Duodenal mucosa (tissue), 2 donors: ENCODE results near the gene ZBTB7A.
"Not testable (repeated sequence)": the region's sequence is repeated elsewhere in the genome, so short reads cannot be mapped to it uniquely, and the experiment has no call there.

Experiments used
- H3K27ac ChIP-seq: one replicate; pipeline ENCODE4 v1.7.0; 2013; ENCODE audit warnings: low read depth, low read length
- H3K27me3 ChIP-seq, 2 donors: one replicate each; pipeline ENCODE4 v1.7.0; 2013; ENCODE audit warnings: low read length in 2 of 2, control low read depth in 1 of 2; ENCODE audit not compliant: insufficient read depth in 2 of 2, control insufficient read depth in 1 of 2
- H3K36me3 ChIP-seq, 2 donors: one replicate each; pipeline ENCODE4 v1.7.0; 2013; ENCODE audit warnings: low read length in 2 of 2, control low read depth in 1 of 2; ENCODE audit not compliant: insufficient read depth in 2 of 2, control insufficient read depth in 1 of 2
- H3K4me1 ChIP-seq, 2 donors: one replicate each; pipeline ENCODE4 v1.7.0; 2013; ENCODE audit warnings: low read length in 2 of 2, control low read depth in 1 of 2; ENCODE audit not compliant: insufficient read depth in 2 of 2, control insufficient read depth in 1 of 2
- H3K4me3 ChIP-seq, 2 donors: one replicate each; pipeline ENCODE4 v1.7.0; 2013; ENCODE audit warnings: low read length in 2 of 2, low read depth in 1 of 2
- H3K9ac ChIP-seq, 2 donors: one replicate each; pipeline ENCODE4 v1.7.0; 2013; ENCODE audit warnings: low read length in 2 of 2, low read depth in 1 of 2
- H3K9me3 ChIP-seq, 2 donors: one replicate each; pipeline ENCODE4 v1.7.0; 2013; ENCODE audit warnings: low read length in 2 of 2, control low read depth in 1 of 2; ENCODE audit not compliant: control insufficient read depth in 1 of 2

Gene ZBTB7A

DNA sequence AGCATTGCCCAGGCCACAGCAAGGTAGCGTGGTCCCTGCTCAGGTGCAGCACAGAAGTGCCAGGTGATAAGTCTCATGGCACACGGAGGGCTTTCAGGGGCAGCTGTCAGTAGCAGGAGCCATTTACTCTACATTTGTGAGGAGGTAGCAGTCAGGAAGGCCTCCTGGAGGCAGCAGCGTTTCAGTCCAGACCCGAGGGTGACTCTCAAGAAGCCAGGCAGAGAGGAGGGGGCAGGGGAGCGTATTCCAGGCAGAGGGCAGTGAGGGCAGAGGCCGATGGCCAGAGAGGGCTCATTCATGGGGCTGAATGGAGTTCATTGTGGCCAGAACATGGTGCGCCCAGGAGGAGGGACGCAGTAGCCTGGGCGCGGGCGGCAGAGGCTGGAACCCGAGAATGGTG, 50.2 kb downstream of the ZBTB7A start:
- H3K4me1 ChIP-seq, result peaks cover 0 to 5% of the 10 kb centered on the region in 2 donors
- no peak overlapping the region for H3K27ac ChIP-seq
- peaks cover 5 to 43% of the 10 kb centered on the region in 2 donors for H3K36me3 ChIP-seq
- H3K9me3 ChIP-seq, result no peaks in the 10 kb centered on the region
- H3K27me3 ChIP-seq, result no peaks in the 10 kb centered on the region
- H3K4me3 ChIP-seq, result no peak overlapping the region
- no peak overlapping the region for H3K9ac ChIP-seq

DNA sequence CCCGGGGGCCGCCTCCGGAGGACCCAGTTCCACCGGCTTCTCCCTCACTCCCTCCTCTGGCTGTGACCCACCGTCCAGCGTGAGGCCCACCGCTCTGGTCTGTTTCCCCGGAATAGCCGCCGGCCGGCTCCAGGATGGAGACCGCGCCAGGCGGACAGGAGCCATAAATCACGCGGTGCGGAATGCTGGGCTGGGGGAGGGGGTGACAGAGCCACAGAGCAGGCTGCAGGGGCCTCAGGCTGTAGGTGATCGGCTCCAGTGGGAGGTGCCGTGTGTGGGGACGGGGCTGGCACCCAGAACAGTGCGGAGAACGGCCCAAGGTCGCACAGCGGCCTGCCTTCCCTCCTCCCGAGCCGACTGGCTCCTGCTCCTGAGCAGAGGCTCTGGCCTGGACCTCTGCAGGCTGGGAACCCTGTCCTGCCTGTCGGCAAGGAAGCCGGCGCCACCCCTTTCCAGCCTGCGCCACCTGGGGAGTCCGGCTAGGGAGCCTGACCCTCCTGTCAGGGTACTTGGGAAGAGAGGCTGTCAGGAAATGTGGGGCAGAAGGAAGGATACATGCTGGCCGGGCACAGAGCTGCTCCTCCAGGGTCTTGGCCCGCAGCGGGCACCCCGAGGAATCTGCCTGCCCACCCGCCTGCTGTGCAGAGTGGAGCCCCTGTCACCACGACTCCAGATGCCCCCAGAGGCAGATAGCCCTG, 50.8 kb downstream of the ZBTB7A start:
- H3K4me3 ChIP-seq, result no peak overlapping the region
- no peaks in the 10 kb centered on the region for H3K27me3 ChIP-seq
- no peak overlapping the region for H3K9ac ChIP-seq
- peaks cover 5 to 43% of the 10 kb centered on the region in 2 donors for H3K36me3 ChIP-seq
- H3K27ac ChIP-seq, result no peak overlapping the region
- no peaks in the 10 kb centered on the region for H3K9me3 ChIP-seq
- peaks cover 5% of the 10 kb centered on the region in 2 donors for H3K4me1 ChIP-seq

DNA sequence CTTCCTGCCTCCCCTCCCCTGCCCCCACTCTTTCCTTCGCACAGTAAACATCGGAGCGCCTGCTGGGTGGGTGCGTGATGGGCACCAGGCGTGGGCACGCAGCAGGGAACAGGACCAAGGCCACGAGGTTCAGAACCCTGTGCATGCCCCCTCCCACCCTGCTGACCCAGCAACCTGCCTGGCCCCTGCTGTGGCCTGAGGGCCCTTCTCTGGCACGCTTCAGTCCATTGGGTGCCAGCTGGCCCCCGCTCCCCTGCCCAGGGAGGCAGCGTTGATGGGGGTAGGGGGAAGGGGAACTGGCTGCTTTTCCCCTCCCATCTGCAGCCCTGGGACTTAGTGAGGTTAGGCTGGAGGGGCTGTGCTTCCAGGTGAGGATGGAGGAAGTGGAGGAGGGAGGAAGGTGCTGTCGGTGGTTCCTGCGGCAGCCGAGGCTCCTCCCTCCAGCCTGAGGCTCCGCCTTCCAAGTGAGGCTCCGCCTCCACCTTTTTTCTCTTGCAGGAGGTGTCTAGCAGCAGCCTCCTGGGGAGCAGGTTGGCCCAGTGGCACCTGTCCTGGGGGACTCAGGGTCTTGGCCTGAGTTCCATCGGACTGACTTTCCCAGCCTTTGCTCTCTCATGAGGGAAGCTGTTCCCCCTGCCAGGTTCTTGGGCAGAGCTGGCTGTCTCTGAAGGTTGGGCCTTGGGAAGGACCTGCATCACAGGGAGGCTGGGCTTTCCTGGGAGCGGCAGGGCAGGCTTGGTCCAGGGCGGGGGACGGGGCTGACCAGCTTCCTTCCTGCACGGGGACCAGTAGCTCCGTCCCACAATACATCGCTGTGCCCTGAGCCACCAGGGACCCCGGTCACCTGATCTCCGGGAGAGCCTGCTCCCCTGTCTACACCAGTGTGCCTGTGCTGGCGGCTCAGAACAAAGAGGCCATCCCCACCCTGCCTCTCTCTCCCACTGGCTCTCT, 51.9 kb downstream of the ZBTB7A start:
- no peak overlapping the region for H3K9ac ChIP-seq
- H3K36me3 ChIP-seq, result peaks cover 5 to 43% of the 10 kb centered on the region in 2 donors
- H3K9me3 ChIP-seq, result no peaks in the 10 kb centered on the region
- no peak overlapping the region for H3K4me3 ChIP-seq
- no peaks in the 10 kb centered on the region for H3K27me3 ChIP-seq
- peaks cover 11 to 15% of the 10 kb centered on the region in 2 donors for H3K4me1 ChIP-seq
- H3K27ac ChIP-seq, result no peak overlapping the region

DNA sequence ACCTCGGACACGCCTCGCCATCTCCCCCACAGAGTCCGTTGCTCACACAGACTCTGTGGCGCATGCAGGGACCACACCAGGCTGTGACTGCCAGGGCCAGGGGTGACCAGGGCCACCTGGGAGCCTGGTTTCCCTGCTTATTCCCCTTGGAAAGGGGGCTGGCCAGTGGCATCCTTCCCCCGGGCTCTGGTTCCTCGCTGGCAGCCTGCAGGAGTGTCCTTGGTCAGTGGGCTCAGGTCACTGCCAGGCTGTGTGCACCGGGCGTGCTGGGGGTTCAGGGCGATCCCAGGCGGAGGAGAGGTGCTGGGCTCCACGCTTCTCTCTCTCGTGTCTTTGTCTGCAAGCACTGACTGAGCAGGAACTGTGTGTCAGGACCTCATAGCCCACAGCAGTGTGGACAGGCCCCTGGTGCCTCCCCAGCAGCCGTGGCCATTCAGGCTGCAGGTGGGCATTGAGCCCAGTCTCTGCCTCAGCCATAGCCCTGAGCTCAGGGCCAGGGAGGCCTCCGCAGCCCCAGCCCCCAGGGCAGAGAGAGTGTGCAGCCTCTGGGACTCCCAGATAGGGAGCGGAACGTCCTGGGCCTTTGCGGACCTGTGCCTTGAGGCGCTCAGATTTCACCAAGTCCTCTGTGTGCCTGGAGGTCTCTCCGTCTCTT, 52.7 kb downstream of the ZBTB7A start:
- Histone ChIP-seq H3K36me3 (peaks cover 5 to 43% of the 10 kb centered on the region in 2 donors), H3K9ac (no peak overlapping the region), H3K27ac (no peak overlapping the region), H3K4me1 (peaks cover 18 to 23% of the 10 kb centered on the region in 2 donors), H3K9me3 (no peaks in the 10 kb centered on the region), H3K4me3 (no peak overlapping the region), H3K27me3 (no peaks in the 10 kb centered on the region)

DNA sequence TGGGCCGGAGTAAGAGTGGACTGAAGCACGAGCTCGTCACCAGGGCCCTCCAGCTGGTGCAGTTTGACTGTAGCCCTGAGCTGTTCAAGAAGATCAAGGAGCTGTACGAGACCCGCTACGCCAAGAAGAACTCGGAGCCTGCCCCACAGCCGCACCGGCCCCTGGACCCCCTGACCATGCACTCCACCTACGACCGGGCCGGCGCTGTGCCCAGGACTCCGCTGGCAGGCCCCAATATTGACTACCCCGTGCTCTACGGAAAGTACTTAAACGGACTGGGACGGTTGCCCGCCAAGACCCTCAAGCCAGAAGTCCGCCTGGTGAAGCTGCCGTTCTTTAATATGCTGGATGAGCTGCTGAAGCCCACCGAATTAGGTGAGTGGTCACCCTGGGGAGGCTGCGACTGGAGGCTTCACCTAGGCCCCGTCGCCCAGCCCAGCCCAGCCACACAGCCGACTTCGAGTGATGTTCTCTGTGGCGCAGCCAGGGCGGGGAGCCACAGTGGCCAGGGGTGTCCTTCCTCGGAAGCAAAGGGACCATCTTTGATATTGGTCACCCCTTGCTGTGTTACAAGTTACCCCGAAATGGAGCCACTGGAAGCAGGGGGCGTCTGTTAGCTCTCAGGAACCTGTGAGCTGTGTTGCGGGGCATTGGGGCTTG, 53.6 kb downstream of the ZBTB7A start:
- Histone ChIP-seq H3K36me3 (peaks cover 5 to 38% of the 10 kb centered on the region in 2 donors), H3K9me3 (no peaks in the 10 kb centered on the region), H3K4me3 (no peak overlapping the region), H3K4me1 (peaks cover 26 to 32% of the 10 kb centered on the region in 2 donors), H3K27ac (no peak overlapping the region), H3K9ac (no peak overlapping the region), H3K27me3 (no peaks in the 10 kb centered on the region)

DNA sequence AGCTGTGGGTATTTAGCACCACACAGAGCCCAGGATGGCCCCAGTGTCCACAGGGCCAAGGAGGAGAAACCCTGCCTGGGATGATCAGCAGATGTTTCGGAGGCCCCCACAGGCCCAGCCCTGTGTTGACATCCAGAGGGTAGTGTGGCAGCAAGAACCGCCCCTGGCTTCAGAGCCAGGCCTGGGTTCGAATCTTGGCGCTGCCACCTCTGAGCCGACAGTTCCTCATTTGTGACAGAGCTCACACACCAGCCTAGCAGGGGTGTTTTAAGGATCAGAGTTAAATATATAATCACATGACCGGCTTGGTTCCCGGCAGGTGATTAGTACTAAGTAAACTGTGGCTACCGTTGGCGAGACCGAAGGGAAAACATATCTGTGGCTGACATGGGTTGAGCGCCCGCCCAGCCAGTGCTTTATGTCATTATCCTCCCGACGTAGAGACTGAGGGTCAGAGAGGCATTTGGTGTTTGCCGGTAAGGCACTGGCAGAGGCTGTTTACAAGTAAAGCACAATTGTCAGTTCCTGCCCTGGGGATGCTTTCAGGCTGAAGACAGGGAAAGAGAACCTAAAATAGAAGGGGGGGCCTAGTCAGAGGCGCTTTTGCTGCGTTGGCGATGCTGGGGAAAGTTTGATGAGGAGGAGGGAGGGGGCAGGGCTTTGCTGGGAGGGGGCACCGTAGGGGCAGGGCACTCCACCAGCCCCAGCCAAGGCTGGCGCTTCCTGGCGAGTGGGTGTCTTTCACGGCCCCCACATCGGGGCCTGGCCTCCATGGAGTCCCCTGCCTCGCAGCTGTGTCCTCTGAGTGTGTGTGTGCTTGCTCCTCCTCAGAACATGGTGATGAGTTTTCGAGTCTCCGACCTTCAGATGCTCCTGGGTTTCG, 54.4 kb downstream of the ZBTB7A start:
- no peaks in the 10 kb centered on the region for H3K9me3 ChIP-seq
- H3K9ac ChIP-seq, result no peak overlapping the region
- H3K27me3 ChIP-seq, result no peaks in the 10 kb centered on the region
- no peak overlapping the region for H3K4me3 ChIP-seq
- peaks cover 5 to 37% of the 10 kb centered on the region in 2 donors for H3K36me3 ChIP-seq
- H3K27ac ChIP-seq, result no peak overlapping the region
- H3K4me1 ChIP-seq, result peaks cover 26 to 33% of the 10 kb centered on the region in 2 donors

DNA sequence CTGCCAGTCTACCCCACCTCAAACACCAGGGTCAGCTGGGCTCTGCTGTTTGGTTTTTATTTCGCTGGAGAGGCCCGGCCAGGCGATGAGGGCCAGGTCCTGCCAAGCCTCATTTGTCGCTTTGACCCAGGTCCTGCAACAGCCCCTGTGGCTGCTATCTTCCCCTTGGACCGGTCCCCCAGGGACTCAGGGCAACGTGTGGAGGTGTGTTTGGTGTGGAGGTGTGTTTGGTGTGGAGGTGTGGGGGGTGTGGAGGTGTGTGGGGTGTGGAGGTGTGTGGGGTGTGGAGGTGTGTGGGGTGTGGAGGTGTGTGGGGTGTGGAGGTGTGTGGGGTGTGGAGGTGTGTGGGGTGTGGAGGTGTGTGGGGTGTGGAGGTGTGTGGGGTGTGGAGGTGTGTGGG, 55.3 kb downstream of the ZBTB7A start:
- not testable (repeated sequence) for H3K27me3 ChIP-seq, H3K9ac ChIP-seq, H3K4me3 ChIP-seq, H3K9me3 ChIP-seq, H3K27ac ChIP-seq
- peaks cover 26 to 37% of the 10 kb centered on the region in 2 donors for H3K4me1 ChIP-seq
- peaks cover 5 to 36% of the 10 kb centered on the region in 2 donors for H3K36me3 ChIP-seq

DNA sequence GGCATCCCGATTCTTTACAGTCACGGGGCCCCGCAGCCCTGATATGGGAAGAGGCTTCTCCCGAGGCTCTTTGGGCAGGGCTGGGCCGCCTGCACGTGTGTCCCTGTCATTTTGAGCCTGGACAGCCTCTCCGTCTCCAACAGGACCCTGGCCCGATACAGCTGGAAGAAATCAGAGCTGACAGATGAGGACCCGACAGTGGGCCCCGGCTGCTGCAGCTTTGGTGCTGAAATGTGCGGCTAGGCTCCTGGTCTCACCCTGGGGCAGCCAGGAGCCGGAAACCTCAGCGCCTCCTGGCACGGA, 55.9 kb downstream of the ZBTB7A start:
- no peak overlapping the region for H3K27ac ChIP-seq
- no peak overlapping the region for H3K4me3 ChIP-seq
- no peak overlapping the region for H3K9ac ChIP-seq
- no peaks in the 10 kb centered on the region for H3K9me3 ChIP-seq
- peaks cover 5 to 29% of the 10 kb centered on the region in 2 donors for H3K36me3 ChIP-seq
- H3K27me3 ChIP-seq, result no peaks in the 10 kb centered on the region
- peaks cover 26 to 37% of the 10 kb centered on the region in 2 donors for H3K4me1 ChIP-seq
